ENCODE results near the gene TRAF3IP1. TPM values are rescaled to one million over a fixed set of nuclear protein-coding genes. Genes with fewer than 3 reads are reported as not detected.

Gene TRAF3IP1
- total RNA-seq, 2 experiments from 2014 or later = 14.2 to 16.3 TPM

DNA sequence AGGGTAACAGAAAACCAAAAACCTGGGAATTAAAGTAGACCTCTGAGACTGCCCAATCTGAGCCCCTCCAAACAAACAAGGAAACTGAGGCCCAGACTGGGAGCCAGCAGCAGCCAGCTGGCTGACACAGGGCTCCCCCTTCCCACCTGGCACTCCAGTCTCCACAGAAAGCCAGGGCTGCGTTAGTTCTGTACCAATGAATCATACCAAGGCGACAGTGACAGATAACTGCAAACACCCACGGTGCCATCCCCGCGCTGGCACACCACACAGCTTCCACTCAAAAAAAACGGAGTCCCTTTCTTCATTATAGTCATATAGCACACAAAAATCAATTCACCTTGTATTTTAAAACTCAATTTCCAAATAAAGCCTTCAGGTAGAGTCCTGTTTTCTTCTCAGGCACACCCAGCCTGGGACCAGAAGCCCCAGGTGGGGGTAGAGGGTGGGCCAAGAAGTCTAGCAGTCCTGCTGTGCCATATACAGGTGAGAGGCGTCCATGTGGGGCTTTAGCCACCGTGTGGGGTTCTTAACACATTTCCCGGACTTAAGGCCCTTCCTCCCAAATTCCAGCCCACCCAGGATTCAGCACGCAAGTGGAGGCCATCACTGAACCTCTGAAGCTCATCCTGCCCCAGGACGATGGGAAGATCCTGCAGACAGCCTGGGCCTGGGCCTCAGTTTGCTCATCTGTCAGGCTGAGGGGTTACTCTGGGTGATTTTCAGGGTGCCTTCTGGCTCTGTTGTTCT, 33.2 kb upstream of the TRAF3IP1 start:
- ChIA-PET POLR2A (interaction anchor here (0.6 kb wide), 1 partner anchor 175 kb away, joined by 10 read pairs; no protein-coding TSS in a partner anchor), CTCF (interaction anchor here (0.5 to 1.4 kb wide), 2 partner anchors 24 to 332 kb away, joined by 3 read pairs; no protein-coding TSS in a partner anchor)

DNA sequence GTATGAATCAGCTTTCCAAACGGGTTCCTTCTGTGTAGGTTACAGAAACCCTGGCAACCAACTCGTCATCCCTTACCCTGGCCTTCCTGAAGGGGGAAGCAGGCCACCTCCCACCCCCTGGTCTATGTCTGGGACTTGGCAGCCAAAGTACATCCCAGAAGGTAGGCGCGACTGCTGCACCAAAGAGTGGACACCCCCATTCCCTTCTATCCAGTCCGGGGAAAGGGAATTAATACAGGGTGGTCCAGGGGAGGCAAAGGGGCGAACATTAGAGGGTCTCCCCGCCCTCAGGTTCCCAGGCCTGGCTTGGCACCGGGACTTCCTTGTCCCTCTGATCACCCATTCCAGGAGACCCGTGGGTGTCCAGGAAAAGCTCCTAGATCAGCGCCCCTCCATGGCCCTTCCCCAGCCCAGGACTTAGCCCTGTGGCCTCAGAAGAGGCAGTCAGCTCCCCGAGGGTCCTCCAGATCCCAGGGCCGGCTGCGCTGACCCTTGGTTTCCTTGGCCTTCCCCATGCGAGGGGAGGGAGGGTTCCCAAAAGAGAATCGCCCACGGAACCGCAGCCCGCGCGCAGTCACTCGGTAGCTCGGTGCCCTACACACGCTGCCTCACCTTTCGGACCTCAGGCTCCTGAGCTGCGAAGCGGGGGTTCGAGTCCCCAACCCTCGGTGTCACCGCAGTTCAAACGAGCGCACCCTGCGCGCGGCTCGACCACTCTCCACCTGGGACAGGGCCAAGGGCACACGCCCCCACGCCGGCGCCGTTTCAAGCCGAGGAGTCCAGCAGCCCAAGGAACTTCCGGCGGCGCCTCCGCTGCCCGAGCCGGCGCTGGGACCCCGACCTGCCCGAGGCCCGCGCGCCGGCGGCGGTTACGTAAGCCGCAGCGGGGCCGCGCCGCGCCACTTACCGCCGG, 32.3 kb upstream of the TRAF3IP1 start, which contains the start of gene PER2:
TSS of gene PER2 (minus strand) at position 874 of the 913 bp plus-strand sequence. CDS start 10,674 bp downstream, outside the sequence.
- ChIA-PET CTCF (interaction anchor here (0.6 to 1.0 kb wide), 2 partner anchors 23 to 70 kb away, joined by 3 read pairs; no protein-coding TSS in a partner anchor), POLR2A (interaction anchor here (0.6 to 1.8 kb wide), 3 partner anchors 8 to 174 kb away, joined by 3 to 10 read pairs (median 6); no protein-coding TSS in a partner anchor)

DNA sequence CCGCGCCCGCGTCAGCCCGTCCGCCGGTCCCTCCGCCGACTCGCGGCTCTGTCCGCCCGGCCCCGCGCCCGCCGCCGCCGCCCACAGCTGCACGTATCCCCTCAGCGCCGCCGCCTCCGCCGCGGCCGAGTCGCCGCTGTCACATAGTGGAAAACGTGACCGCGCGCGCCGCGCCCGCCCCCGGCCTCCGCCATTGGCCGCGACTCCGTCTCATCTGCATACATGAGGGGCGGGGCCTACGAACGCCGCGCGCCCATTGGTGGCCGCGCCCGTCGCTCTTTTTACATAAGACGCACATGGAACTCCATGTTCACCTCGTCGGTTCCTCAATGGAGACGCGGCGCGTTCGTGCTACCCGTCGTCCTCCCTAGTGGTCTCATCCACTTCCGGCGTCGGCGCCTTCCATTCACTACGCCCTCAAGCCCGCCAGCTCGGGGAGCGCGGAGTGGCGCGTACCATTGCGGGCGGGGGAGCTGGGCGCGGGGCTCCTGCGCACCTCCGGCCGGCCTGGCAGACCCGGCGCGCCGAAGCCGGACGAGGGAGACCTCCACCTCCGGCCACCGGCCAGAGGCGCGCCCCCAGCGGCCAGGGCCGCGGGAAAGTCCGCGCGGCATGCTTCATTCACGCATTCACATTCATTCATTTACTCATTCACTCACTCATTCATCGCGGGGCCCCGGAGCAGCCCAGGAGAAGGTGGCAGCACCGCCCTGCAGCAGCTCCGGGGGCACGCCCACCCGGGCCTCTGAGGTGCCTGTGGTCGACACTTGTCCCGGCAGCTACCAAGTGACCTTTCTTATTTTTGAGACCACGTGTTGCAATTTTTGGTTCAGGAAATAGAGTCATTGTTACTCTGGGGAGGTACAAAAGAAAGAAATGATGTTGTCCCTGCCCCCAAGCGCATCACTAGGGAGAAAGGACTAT, 31.4 kb upstream of the TRAF3IP1 start:
- CTCF ChIA-PET = interaction anchor here (0.6 to 1.1 kb wide), 3 partner anchors 24 to 69 kb away, joined by 3 read pairs; no protein-coding TSS in a partner anchor
- POLR2A ChIA-PET = interaction anchor here (0.6 to 1.8 kb wide), 4 partner anchors 9 to 150 kb away, joined by 3 to 6 read pairs (median 4); no protein-coding TSS in a partner anchor

DNA sequence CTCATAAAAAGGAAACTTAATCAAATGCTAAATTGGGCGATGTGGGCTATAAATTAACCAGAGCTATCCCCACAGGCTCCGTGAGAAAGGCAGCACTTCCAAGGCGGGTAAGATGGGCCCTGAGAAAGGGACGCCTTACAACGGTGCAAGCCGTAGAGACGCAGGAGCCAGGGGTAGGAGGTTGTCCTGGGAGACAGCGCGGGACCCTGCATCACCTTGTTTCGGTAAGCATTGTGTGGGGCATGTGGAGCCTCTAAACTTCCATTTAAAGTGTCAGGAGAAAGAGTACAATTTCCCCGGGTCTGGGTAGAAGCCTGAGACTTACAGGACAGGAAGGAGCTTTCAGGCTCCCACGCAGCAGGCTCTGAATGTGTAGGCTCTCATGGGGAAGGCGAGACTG, 30.7 kb upstream of the TRAF3IP1 start:
- POLR2A ChIA-PET = interaction anchor here (0.6 to 1.8 kb wide), 4 partner anchors 8 to 602 kb away, joined by 3 to 6 read pairs (median 4); no protein-coding TSS in a partner anchor
- CTCF ChIA-PET = interaction anchor here (0.6 to 1.1 kb wide), 2 partner anchors 40 to 54 kb away, joined by 3 to 5 read pairs; no protein-coding TSS in a partner anchor

DNA sequence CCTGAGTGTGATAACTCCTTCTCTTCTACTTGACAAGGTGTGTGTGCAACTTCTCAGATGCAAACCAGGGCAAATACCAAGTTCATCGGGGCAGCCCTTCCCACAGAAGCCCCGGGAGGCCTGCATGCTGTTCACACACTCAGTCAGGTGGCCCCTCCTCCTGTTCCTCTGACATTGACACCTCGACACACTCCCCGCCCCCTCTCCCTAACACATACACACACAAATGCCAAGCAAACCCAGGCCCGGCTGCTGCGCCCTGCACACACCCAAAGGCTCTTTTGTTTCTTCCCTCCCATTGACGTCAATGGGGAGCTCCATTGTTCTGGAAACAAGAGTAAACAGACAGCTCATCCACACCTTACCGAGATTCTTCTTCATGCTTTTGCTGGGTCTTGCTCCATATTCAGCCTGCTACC, 30.2 kb upstream of the TRAF3IP1 start:
- ChIA-PET CTCF (interaction anchor here (0.6 kb wide), 1 partner anchor 53 kb away, joined by 5 read pairs; no protein-coding TSS in a partner anchor), POLR2A (interaction anchor here (0.6 to 1.8 kb wide), 2 partner anchors 149 to 602 kb away, joined by 3 to 6 read pairs; no protein-coding TSS in a partner anchor)

DNA sequence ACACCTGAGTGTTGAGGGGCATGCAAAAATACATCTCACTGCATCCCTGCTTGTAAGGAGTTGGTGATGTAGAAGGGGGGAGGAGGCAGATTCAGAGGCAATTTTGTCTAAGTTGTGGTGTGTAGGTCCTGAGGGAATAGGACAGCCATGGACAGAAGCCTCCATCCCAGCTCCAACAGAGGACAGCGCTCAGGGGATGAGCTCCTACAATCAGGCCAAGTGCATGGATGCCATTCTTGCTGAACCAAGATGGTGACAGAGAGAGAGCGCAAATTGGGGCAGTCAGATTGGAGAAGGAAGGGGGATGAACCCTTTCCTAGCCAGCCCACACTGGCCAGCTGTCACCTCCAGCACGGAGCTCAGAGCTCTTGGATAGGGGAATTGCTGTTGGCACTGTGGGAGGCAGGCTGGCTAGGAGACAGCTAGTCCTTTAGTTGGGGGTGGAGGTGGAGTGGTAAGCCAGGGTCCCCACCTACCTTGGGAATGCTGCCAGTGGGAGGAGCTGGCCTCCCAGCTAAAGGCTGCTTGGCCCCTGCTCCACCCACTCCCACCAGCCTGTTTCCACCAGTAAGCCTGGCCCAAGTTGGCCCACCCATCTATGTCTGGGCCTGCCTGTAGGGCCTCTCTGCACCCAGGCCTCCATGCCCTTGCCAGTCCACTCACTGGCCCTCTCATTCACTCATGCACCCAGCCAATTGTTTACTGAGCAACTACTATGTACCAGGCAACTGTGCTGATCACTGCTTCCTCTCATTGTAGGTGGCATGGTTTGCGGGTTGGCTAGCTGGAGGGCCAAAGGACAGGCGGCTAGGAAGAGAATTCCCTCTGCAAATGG, 29.4 kb upstream of the TRAF3IP1 start:
- POLR2A ChIA-PET = interaction anchor here (0.6 kb wide), 1 partner anchor 150 kb away, joined by 3 read pairs; no protein-coding TSS in a partner anchor

DNA sequence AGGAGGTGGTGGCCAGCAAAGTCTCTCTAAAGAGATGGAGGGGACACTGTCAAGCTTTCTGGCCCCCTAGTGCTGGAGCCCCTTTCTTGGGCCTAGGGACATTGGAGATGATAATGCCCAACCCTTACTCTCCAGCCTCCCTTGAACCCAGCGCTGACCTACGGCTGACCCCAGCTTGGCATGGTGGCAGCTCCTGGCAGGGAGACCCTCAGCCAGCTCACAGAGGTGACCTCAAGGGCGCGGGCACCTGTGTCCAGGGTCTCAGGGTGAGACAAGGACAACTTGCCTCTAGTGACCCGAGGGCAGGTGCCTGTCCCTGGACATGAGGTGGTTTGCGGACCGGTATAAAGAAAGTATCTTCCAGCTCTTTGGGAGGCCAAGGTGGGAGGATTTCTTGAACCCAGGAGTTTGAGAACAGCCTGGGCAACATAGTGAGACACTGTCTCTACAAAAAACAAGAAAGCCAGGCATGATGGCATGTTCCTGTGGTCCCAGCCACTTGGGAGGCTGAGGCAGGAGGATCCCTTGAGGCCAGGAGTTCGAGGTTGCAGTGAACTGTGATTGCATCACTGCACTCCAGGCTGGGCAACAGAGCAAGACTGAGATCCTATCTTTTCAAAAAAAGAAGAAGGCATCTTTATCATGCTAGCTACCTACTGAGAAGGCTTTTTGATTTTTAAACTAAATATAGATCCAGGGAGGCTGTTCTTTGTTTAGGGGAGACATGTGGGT, 28.6 kb upstream of the TRAF3IP1 start:
- POLR2A ChIA-PET = interaction anchor here (0.6 kb wide), 1 partner anchor 149 kb away, joined by 3 read pairs; no protein-coding TSS in a partner anchor
- CTCF ChIA-PET = no interaction called here

More for the DNA sequence above, 29.4 kb upstream of the TRAF3IP1 start:
- CTCF ChIA-PET = no interaction called here

DNA sequence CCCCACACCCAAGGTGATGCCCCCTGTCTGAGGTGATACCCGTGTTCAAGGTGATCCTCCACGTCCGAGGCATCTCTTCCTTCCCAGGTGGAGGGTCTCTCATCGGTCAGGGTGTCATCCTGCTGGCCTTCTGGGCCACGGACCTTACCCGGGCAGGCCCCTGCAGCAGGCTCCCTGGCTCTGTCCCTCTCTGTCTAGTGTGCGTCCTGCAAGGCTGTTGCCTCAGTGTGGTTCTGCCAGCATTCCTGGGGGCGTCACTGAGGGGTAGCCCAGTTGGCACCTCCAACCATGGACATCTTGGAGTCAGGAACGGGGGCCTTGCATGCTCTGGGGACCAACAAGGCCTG, 26.3 kb upstream of the TRAF3IP1 start:
- CTCF ChIA-PET = no interaction called here
- POLR2A ChIA-PET = no interaction called here

DNA sequence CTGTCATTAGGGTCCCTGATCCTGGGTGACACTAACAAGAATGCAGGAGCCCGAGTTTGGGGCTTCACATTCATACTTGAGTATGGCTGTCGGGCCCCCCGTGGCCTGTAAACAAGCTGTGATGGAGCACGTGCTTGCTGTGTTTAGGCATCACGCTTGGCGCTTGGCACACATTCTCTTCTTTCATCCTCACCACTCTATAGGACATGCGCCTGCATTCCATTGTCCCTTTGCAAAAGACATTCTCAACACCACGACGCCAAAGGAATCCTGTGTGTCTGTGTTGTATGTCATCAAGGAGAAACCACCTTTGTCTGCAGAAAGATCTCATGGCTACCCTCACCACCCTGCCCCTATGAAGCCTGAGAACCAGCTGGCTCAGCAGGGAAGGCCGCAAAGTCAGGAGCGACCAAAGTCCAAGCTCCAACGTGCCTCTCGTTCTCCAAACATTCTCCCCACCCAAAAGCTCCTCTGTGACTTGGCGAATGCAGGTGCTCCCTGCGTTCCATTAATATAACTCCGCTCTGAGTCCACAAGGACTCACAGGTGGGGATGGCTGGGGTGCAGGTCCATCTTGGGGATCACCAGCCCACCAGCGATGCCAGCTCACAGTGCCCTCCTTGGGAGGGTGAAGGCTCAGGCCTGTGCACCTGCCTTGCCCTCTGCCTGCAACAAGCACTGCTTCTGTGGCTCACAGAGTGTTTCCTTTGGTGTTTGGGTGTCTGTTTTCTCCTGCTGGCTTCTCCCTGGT, 25.8 kb upstream of the TRAF3IP1 start:
- ChIA-PET POLR2A (no interaction called here), CTCF (no interaction called here)

DNA sequence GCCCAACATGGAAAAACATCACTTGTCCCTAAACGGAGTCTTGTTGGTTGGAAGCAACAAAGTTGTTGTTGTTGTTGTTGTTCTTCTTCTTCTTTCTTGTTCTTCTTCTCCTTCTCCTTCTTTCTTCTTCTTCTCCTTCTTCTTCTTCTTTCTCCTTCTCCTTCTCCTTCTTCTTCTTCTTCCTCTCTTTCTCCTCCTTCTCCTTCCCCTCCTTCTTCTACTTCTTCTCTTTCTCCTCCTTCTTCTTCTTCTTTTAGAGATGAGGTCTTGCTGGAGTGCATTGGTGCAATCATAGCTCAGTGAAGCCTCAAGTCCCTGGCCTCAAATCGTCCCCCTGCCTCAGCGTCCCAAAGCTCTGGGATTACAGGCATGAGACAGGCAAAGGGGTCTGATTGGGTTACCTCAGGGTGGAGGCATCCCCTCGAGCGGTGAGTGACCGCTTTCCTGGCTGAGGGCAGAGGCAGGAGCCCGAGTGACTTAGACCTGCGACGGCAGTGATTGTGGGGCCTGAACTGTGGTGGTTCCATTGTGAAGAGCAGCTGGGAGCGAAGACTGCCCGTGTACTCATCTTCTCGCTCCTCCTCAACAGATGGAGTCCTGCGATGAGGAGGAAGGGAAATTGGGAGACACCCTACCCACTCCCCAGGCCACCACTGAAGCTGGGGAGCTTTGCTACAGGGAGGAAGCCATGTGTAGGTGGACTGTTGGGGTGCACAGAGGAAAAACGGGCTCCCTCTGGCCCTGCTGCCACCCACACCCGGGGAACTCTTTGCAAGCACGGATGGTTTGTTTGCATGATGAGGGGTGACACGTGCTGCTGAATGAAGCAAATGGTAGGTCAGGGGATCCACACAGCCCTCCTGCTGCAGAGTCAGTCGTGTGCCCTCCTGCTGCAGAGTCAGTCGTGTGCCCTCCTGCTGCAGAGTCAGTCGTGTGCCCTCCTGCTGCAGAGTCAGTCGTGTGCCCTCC, 24.9 kb upstream of the TRAF3IP1 start:
- ChIA-PET POLR2A (no interaction called here), CTCF (no interaction called here)

DNA sequence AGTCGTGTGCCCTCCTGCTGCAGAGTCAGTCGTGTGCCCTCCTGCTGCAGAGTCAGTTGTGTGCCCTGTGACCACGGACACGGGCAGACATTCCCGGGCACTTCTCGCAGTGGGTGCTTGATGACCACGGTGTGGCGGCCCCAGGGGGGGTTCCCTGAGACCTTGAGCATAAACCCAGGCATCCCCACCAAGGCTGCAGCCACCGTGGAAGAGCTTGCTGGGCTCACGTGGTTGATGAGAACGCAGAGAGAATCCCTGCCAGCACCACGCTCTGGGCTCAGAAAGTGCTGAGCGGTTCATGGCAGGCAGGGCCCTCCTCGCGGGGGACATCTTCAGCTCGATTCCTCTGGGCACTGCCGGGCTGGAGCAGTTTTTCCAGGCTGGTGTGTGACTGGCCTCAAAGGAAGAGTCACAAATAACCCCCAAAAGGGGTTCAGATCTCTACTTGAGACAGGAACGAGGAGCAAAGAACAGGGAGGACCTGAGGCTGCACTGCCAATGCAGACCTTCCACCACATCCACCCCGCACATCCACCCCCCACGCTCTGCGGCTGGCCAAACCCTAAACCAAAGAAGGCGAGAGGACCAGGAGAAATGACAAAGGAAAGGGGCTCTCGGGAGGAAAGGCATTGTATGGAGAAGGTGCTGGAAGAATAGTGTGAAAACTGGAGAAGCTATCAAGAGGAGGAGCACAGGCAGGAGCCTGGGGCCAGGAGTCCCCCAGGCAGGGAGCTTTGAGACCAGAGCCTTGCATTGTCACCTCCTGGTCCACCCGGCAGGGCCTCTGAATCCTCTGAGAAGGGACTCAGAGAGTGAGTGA, 23.5 kb upstream of the TRAF3IP1 start:
- CTCF ChIA-PET = no interaction called here

DNA sequence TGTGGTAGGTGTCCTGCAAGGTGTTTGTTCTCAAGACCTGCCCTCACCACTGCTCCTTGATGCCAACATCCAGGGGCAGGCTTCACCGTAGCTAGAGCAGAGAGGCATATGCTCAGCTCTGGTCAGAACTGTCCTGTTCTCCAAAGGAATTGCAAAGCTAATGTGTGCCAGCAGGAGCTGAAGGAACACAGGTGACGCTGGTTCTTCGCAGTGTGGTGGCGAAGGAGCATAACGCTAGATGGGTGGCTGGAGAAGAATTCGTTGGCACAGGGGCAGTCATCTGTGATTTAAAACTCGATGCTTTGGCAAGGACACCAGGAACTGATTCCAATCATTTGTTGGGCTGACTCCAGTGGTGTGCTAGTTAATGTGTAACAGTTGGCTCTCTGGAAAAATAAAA, 20.5 kb upstream of the TRAF3IP1 start:
- POLR2A ChIA-PET = no interaction called here

More for the DNA sequence above, 23.5 kb upstream of the TRAF3IP1 start:
- POLR2A ChIA-PET = no interaction called here

DNA sequence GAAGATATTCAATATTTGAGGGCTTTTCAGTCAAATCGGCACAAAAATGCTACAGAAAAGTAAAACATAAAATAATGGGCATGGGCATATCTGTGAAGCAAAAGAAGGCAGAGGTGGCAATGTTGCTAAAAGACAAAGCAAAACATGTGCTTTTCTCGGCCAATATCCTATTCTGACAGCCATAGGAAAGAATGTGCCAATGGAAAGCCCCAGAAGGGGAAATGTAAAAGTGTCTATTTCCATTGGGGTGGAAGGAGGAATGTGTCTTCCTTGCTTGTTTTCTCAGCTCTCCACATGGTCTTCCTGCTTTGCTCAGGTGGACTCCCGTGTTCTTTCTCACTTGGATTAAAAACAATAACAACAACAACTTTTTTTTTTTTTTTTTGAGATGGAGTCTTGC, 18.2 kb upstream of the TRAF3IP1 start:
- POLR2A ChIA-PET = no interaction called here
- CTCF ChIA-PET = no interaction called here

More for the DNA sequence above, 20.5 kb upstream of the TRAF3IP1 start:
- CTCF ChIA-PET = no interaction called here

DNA sequence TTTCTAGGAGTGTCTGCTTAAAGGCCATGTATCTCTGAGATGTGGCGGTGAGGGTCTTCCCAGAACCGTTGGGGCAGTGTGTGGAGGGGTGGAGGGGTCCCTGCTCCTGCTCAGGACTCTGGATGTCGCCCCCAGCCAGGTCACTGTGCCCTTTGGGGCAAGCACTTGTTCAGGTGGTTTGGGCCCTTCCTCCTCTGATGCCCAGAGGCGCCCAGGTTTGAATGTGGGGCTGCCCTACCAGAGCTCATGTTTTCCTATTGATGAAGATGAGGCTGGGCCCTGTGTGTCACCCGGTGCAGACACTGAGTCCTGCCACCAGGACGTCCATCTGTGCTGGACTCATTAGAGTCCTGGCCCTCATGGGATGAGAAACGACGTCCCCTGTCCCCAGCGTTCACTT, 17.6 kb upstream of the TRAF3IP1 start:
- POLR2A ChIA-PET = no interaction called here
- CTCF ChIA-PET = no interaction called here

DNA sequence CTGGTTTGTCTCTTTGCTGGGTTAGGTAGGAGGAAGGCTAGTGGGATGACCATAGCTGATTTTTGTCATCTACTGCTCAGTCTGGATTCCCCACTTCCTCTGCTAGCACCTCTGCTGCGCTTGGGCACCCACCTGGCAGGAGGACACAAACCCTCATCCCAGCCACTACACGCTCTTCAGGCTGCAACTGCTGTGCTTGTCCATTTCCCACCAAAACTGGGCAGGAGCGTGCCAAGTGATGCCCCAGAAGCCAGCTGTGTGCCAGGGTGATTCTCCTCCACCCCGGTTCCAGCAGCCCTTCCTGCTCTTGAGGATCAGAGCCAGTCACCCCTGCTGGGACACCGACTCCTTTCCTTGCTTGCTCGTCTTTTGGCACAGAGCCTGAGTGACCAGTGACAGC, 16.2 kb upstream of the TRAF3IP1 start:
- ChIA-PET CTCF (no interaction called here), POLR2A (no interaction called here)
